Mucosa of gallbladder (tissue), 1 donor: ENCODE data around the gene SOX5. TPM values are rescaled to one million over a fixed set of nuclear protein-coding genes. Genes with fewer than 3 reads are reported as not detected.
"Not testable (repeated sequence)": the region's sequence is repeated elsewhere in the genome, so short reads cannot be mapped to it uniquely, and the experiment has no call there.

ENCODE experiments used
- DNase-seq: peaks from one replicate; pipeline ENCODE4 v3.0.0-alpha.2; 2020; ENCODE audit warnings: low spot score
- total RNA-seq: library from RNA; stranded (reverse); gene quantifications from one replicate; pipeline ENCODE4 v1.2.1, GENCODE V29; 2021
- donor health status: DM: no; HTN: no; CAD: no.

The SOX5 gene
- total RNA-seq, 1 donor from 2014 or later = 15.0 TPM

DNA sequence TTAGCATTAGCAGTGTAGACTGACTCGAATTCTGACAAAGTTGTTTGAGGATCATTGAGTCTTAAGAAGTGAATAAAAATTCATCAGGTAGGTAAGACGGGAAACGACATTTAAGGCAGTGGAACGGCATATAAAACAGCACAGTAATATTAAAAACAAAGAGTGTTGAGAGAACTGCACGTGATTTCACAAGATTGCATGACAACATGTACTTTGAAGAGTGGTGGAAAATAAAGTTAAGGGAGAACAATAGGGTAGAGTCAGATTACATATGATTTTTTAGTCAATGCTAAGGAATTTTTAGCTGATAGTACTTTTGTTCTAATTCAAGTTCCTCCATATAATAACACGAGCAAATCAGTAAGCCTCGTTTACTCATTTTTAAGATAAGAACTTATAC is 115.4 kb downstream of the SOX5 start:
- DNase-seq = no peak

DNA sequence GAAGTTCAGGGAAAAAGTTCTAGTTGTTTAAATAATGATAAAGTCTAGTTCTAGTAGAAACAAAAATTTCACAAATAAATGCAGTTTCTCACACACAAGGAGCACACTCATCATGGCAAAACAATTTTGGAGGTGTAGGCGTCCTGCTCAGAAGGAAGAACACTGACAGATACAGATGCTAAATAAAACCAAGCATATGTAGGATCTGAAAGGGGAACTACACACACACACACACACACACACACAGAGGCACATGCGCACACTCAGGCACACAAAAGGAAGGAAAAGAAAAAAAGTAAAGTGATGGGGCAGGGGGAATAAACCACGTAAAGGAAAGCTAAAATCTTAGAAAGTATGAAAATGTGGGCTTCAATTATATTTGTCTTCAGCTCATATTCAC is 117.7 kb downstream of the SOX5 start:
- DNase-seq = no peak

DNA sequence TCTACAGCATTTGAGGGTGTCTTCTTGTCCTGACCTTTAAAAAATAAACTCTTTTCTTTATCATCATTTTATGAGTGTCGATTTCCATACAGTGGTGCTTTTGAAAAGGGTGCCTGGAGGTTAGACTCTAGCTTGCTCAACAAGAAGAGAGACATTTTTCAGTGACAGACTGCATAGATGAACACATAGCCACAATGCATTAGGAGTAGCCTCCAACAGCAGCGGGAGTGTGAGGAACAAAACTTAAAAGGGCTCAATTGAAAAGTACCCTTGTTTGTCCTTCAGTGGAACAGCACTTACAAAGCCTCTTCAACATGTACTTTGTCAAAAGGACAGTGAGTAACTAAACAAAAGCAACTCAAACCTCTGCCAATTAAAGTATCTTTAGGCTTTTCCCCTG is 119.3 kb downstream of the SOX5 start:
- DNase-seq = no peak

DNA sequence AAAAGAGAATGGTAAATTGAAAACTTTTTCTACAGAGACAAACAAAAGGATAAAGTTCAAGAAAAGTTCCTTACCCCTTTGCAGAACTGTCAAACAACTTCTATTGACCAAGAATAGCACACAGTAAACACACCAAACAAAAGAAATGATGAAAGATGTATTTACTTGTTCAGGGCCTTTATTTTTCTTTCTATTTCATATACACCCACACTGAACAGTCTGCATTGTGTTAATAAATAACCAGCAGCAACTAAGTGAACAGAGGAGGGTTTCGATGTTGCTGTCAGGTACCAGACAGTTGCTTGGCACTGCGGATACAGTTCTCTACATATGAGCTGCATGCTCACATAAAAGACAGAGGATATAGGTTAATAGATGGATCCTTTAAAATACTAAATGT is 122.1 kb downstream of the SOX5 start:
- DNase-seq = no peak

DNA sequence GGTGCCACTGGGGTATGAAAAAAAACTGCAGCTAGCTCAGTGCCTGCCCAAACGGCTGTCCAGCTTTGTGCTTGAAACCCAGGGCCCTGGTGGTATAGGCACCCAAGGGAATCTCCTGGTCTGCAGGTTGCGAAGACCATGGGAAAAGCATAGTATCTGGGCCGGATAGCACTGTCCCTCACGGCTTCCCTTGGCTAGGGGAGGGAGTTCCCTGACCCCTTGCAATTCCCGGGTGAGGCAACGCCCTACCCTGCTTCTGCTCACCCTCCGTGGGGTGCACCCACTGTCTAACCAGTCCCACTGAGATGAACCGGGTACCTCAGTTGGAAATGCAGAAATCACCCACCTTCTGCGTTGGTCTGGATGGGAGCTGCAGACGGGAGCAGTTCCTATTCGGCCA is 124.3 kb downstream of the SOX5 start:
- DNase-seq = not testable (repeated sequence)

DNA sequence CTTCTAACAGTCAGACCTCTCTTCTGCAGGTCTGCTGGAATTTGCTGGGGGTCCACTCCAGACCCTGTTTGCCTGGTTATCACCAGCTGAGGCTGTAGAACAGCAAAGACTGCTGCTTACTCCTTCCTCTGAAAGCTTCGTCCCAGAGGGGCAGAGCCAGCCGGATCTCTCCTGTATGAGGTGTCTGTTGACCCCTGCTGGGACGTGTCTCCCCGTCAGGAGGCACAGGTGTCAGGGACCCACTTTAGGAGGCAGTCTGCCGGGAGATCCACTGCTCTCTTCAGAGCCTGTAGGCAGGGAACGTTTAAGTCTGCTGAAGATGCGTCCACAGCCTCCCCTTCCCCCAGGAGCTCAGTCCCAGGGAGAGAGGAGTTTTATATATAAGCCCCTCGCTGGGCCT is 125.1 kb downstream of the SOX5 start:
- no peak for DNase-seq

GRCh38 chr12:23822883-23823282 is 126.6 kb downstream of the SOX5 start:
- DNase-seq = not testable (repeated sequence)

DNA sequence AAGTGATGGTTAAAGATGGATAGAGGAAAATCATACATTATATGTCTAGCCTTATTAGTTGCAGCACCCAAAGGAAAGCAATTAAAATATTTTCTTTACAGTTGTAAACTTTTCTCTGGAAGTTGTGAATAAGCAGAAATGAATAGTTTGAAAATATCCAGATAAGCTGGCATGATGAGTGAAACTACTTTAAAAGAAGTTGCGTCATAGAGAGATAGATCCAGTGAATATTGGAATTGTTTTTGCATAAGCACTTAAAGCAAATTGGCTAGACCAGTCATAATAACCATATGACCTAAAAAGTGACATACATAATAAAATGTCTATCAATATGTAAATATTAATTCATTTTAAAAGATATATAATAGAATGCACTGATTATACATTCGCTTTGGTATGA is 132.1 kb downstream of the SOX5 start:
- DNase-seq = no peak

GRCh38 chr12:23816394-23816851 is 133.0 kb downstream of the SOX5 start:
- no peak for DNase-seq

- no peak for DNase-seq
Observed at GRCh38 chr12:23815810-23816209, 133.7 kb downstream of the SOX5 start.

DNA sequence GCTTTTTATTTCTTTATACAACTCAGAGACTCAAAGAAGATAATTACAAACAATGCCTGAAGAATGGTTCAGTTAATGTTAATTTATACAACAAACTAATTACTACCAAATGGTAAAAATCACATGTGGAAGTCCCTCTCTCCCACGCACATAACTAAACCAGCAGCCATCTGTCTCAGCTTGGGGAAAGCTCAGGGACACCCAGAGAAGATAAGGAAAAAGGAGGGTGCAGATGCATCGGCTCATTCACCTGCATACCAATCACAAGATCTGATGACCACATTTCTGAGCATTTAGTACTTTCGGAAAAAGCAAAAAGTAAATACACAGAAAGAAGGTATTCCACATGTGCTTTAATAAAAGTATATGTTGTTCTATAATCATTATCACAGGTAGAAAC is 136.3 kb downstream of the SOX5 start:
- no peak for DNase-seq

- no peak for DNase-seq
Observed at GRCh38 chr12:23810329-23810902, 139.1 kb downstream of the SOX5 start.

DNA sequence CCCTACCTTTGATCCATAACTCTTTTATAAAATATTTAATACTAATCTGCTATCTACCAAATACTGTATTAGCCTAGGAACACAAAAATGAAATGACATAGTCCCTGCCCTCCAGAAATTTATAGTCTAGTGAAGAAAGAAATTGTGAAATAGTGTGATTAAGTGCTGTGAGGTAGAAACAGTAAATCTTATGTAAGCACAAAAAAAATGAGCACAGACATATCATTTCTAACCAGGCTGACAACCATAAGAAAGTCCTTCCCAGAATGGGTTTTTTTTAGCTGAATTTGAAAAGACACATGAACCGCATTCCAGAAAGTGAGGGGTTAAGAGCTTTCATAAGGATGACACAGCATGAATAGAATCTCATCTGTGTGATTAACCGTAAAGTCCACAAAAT is 145.9 kb downstream of the SOX5 start:
- no peak for DNase-seq

DNA sequence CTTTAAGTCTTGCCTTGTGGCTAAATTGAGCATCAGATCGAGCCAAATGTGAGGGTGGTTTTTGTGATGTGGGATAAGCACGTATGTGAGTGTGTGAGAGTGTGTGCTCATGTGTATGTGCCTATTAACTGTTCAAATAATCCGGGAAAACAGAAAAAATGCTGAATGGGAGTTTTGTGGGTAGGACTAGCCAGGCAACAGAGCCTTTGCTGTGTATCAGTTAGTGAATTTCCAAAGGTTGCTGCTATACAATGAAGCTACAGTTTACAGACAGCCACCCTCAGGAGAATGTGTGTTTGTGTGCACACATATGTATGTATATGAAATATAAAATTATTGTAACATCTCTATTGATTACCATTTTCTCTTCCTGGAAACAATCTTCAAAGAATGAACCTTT is 154.0 kb downstream of the SOX5 start:
- DNase-seq = no peak

DNA sequence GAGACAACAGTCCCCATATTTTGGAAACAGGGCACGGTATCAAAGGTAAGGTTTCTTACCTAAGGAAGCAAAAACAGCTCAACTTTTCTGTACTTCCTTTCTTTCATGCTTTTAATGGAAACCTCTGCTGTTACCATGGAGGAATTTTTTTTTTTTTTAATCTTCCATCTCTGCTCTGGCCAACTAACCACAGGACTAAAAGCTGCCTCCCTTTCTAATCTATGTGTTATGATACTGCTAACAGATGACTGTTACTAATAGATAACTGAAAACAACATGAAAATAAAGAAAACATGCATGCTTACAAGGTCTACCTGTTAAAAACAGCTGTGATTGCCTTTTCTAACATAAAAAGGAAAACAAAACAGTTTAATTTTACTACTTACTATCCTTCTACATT is 168.4 kb downstream of the SOX5 start:
- DNase-seq = no peak

DNA sequence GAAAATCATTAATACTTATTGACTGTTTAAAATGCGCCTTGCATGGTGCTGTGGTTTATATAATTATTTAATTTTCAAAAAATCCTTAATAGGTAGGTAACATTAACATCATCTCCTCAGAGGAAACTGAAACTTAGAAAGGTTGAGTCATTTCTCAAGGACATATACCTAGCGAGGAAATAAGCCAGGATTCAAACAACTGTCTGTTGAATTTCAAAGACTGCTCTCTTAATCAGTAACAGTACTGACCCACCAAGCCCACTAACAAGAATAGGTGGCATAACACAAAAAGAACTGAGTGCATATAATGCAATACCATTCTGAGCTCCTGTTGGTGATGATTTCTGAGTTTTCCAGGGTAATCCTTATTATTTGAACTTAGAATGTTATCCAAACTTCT is 174.3 kb downstream of the SOX5 start:
- no peak for DNase-seq

DNA sequence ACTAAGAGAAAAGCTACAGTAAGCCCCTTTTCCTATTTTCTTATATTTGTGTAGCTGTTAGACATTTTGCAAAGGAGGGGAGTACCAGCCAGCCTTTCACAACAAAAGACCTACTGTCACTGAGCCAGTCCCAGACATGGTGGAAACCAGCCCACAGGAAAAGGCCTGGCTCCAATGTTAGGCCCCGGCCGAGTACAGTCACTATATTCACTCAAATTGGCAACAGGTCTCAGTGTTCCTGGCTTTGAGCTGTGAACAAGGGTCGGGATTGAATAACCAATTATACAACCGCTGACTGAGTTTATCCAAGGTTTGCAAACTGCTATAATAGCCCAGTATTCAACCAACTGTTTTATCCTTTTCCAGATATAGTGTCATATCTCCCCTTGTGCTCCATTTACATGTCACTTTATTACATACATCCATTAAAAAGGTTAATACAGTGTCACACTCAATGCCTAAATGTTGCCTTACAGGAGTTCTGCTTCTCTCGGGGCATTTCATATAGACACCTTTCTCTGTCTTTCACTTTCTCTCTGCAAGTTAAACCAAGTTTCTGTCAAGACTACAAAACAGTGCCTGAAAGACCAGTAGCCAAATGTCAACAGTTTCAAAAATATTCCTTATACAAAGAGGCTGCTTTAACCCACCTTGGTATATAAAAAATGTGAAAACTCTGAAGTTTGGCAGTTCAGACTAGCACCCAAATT is 178.1 kb downstream of the SOX5 start:
- no peak for DNase-seq

DNA sequence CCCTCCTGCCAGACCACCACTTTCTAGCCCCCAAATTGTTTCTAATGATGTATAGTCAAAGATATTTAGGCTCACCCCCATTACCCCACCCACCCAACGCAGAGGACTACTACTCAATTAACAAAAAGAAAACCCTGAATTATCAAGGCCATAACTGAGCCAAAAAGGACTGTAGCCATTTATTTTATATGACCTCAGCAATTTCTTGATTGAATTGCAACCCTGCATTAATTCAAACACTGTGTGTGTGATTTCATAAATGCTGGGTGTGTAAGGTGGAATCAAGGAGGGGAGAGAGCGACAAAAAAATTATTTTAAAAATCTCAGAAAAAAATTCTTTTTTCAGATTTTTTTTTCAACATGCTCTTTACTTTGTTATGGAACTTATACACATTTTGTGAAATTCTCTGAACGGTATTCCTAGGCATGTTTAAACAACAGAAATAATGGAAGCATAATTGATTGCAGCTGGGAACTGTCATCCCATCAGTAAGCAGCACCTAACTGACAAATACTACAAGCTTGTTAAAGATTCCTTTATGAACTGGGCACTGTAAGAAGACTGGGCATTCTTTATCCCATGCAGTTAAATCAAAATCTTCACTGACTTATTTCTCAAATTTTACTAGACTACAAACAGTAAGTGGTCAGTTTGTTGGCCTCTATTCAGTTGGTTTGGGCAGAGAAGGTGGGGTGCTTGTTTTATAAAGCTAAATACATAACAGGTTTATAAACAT is 179.1 kb downstream of the SOX5 start:
- no peak for DNase-seq

DNA sequence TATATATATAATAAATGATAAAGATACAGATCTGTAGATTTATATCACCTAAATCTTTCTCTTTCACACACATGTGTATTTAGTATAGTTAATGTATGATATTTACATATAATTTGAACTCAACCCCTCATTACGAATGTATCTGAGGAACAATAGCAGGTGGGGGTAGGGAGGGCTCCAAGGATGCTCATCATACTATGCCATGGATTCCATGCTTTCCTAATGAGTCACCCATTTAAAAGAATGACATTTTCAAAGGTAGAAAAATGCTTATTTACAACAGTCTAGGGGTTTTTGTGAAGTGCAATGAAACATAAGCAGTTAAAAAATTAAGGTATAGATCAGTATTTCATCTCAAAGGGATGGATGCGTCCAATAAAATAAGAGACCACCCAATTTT is 181.6 kb downstream of the SOX5 start:
- no peak for DNase-seq

GRCh38 chr12:23763724-23764123 is 185.7 kb downstream of the SOX5 start:
- DNase-seq = no peak

DNA sequence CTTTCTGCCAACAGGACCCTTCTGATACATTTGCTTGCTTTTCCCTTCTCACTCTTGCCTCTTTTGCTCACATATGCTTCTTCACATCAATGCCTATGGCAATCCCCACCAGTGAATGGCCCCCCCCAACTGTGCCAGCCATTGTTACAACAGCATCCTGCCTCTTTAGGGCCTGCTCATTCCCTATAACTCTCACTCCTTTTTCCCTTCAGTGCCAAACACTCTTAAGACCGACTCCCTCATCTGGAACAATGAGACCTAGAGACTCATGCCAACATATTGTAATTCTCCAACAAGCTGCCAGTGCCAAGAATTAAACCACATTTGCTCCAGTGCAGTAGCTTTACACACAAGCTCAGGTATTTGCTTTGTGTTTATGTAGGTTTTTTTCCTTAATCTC is 189.0 kb downstream of the SOX5 start:
- no peak for DNase-seq

DNA sequence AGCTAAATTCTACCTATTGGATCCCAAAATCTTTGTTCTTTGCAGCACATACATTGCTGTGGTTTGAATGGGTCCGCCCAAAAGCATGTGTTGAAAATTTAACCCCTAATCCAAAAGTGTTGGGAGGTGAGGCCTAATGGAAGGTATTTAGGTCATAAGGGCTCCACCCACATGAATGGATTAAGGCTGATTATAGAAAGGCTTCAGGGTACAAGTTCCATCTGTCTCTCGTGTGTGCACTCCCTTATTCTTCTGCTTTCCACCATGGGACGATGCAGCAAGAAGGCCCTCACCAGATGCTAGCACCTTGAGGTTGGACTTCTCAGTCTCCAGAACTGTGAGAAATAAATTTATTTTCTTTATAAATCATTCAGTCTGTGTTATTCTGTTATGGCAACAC is 190.9 kb downstream of the SOX5 start:
- DNase-seq = no peak

DNA sequence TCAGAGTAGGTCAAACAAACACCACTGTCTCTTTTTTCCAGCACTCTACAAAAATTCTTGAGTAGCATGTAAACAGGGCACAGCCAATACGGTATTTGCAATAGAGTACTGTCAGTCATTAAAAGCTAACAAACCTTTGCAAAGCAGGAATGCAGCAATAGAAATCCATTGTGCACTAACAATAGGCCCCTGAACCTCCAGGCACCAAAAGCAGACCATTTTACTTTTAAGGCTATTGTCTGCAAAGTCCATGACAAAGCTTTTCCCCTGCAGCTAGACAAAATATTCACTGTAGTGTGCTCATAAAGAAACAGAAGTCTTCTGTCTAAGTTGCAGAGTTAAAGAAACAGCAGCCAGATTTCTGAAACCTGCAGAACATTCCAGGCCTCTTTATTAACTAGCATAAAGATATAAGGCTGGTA is 191.9 kb downstream of the SOX5 start:
- no peak for DNase-seq
